IMR-90 (cell line): Measurements from ENCODE around the gene TBX15. TPM values are rescaled to one million over a fixed set of nuclear protein-coding genes. Genes with fewer than 3 reads are reported as not detected.

Source experiments
- ATAC-seq: fragments of 200-7000 bp; cut with Tn5 transposase; 2 replicates; pipeline ENCODE4 v1.9.1; 2020; ENCODE audit warnings: low read depth, mild to moderate bottlenecking, moderate library complexity
- BruUV-seq: library from RNA; stranded (reverse); fragments of 400-500 nt; replicated peaks from 2 replicates; lab custom pipeline; 2021; lab: Mats Ljungman, UMichigan
- CTCF ChIA-PET: fragments of 300-600 bp; formaldehyde crosslinking; extraction: SDS; loops from one replicate; lab custom pipeline; 2021; ENCODE audit warnings: antibody characterized with exemption; lab: Yijun Ruan, JAX
- POLR2A ChIA-PET: fragments of 300-600 bp; sonication (Branson Sonifier 250); formaldehyde crosslinking; loops from one replicate; lab custom pipeline; 2022; ENCODE audit warnings: antibody characterized with exemption; ENCODE audit not compliant: unreplicated experiment; lab: Charles Lee
- DNase-seq: peaks from one replicate; pipeline ENCODE4 v3.0.0; 2013
- H2AFZ ChIP-seq: replicated peaks from 2 replicates; pipeline ENCODE3; 2013; ENCODE audit warnings: low read length, mild to moderate bottlenecking; ENCODE audit not compliant: poor library complexity
- H2AK5ac ChIP-seq: 2 replicates; pipeline ENCODE4 v1.6.1; 2013; ENCODE audit warnings: low read depth, low read length, inconsistent platforms
- H2AK9ac ChIP-seq: replicated peaks from 2 replicates; pipeline ENCODE3; 2013; ENCODE audit warnings: mild to moderate bottlenecking, low read depth, low read length, moderate library complexity; ENCODE audit not compliant: poor library complexity
- H2BK120ac ChIP-seq: 2 replicates; pipeline ENCODE4 v1.6.1; 2013; ENCODE audit warnings: low read depth, low read length, inconsistent platforms
- H2BK15ac ChIP-seq: 3 replicates; pipeline ENCODE4 v1.6.1; 2013; ENCODE audit warnings: low read depth, low read length, inconsistent platforms
- H2BK20ac ChIP-seq: 2 replicates; pipeline ENCODE4 v1.6.1; 2013; ENCODE audit warnings: low read depth, mild to moderate bottlenecking, inconsistent platforms, low read length, moderate library complexity
- H2BK5ac ChIP-seq: 2 replicates; pipeline ENCODE4 v1.6.1; 2013; ENCODE audit warnings: mild to moderate bottlenecking, low read depth, low read length, inconsistent platforms; ENCODE audit not compliant: poor library complexity, severe bottlenecking
- H3K14ac ChIP-seq: replicated peaks from 2 replicates; pipeline ENCODE4 v1.6.1; 2013; ENCODE audit warnings: low read depth, low read length, inconsistent platforms
- H3K18ac ChIP-seq: 2 replicates; pipeline ENCODE4 v1.6.1; 2013; ENCODE audit warnings: low read depth, low read length, control low read depth
- H3K23ac ChIP-seq: 2 replicates; pipeline ENCODE4 v1.6.1; 2013; ENCODE audit warnings: low read depth, low read length, inconsistent platforms
- H3K27ac ChIP-seq: 2 replicates; pipeline ENCODE4 v1.5.1; 2013; ENCODE audit warnings: mild to moderate bottlenecking, control low read depth, low read length; ENCODE audit not compliant: insufficient read depth
- H3K27me3 ChIP-seq: 2 replicates; pipeline ENCODE4 v1.6.1; 2013; ENCODE audit warnings: low read length; ENCODE audit not compliant: control insufficient read depth, insufficient read depth
- H3K36me3 ChIP-seq: 2 replicates; pipeline ENCODE4 v1.6.1; 2013; ENCODE audit warnings: low read length, mixed read lengths; ENCODE audit not compliant: control insufficient read depth, insufficient read depth
- H3K4ac ChIP-seq: 2 replicates; pipeline ENCODE4 v1.6.1; 2013; ENCODE audit warnings: low read depth, low read length, inconsistent platforms
- H3K4me1 ChIP-seq: 2 replicates; pipeline ENCODE4 v1.6.1; 2013; ENCODE audit warnings: low read length, mixed read lengths; ENCODE audit not compliant: control insufficient read depth, insufficient read depth
- H3K4me2 ChIP-seq: 2 replicates; pipeline ENCODE4 v1.6.1; 2013; ENCODE audit warnings: low read depth, mild to moderate bottlenecking, control low read depth, low read length, moderate library complexity
- H3K4me3 ChIP-seq: 2 replicates; pipeline ENCODE4 v1.5.1; 2013; ENCODE audit warnings: low read depth, mild to moderate bottlenecking, control low read depth, low read length, moderate library complexity; ENCODE audit not compliant: insufficient read depth
- H3K56ac ChIP-seq: 2 replicates; pipeline ENCODE4 v1.6.1; 2013; ENCODE audit warnings: low read length, inconsistent platforms; ENCODE audit not compliant: insufficient read depth; ENCODE audit errors: extremely low read depth
- H3K79me1 ChIP-seq, 2 experiments: 2 replicates each; pipeline ENCODE4 v1.6.1; 2013; ENCODE audit warnings: low read length in 2 of 2, inconsistent platforms in 1 of 2, low read depth in 1 of 2
- H3K9ac ChIP-seq: 2 replicates; pipeline ENCODE4 v1.6.1; 2013; ENCODE audit warnings: low read depth, low read length, control low read depth
- H3K9me1 ChIP-seq: 2 replicates; pipeline ENCODE4 v1.6.1; 2013; ENCODE audit warnings: low read length, inconsistent platforms; ENCODE audit not compliant: insufficient read depth
- H3K9me3 ChIP-seq: 2 replicates; pipeline ENCODE4 v1.6.1; 2013; ENCODE audit warnings: low read length; ENCODE audit not compliant: control insufficient read depth, insufficient read depth
- H4K20me1 ChIP-seq: 2 replicates; pipeline ENCODE4 v1.6.1; 2013; ENCODE audit warnings: low read length, inconsistent platforms; ENCODE audit not compliant: insufficient read depth
- H4K5ac ChIP-seq: 2 replicates; pipeline ENCODE4 v1.6.1; 2013; ENCODE audit warnings: mild to moderate bottlenecking, low read depth, low read length, control low read depth
- H4K8ac ChIP-seq, 2 experiments: 2 replicates each; pipeline ENCODE4 v1.6.1; 2013; ENCODE audit warnings: low read depth in 2 of 2, low read length in 2 of 2, control low read depth in 1 of 2, inconsistent platforms in 1 of 2
- H4K91ac ChIP-seq: 2 replicates; pipeline ENCODE4 v1.6.1; 2013; ENCODE audit warnings: low read depth, low read length, inconsistent platforms; ENCODE audit not compliant: insufficient read depth
- BHLHE40 ChIP-seq: fragments of 150-350 bp; IDR thresholded peaks from 2 replicates; pipeline ENCODE4 v1.6.1; 2016; ENCODE audit warnings: mild to moderate bottlenecking, low read depth, low read length
- CEBPB ChIP-seq: IDR thresholded peaks from 2 replicates; pipeline ENCODE4 v1.6.1; 2012; ENCODE audit warnings: low read depth, low read length, improper control_type of control experiment
- CHD1 ChIP-seq: IDR thresholded peaks from 2 replicates; pipeline ENCODE4 v1.6.1; 2012; ENCODE audit warnings: low read depth, low read length, improper control_type of control experiment
- ELK1 ChIP-seq: fragments of 150-350 bp; IDR thresholded peaks from 2 replicates; pipeline ENCODE4 v1.6.1; 2016; ENCODE audit warnings: low read depth, mild to moderate bottlenecking, low read length, moderate library complexity, borderline replicate concordance
- FOS ChIP-seq: fragments of 150-350 bp; IDR thresholded peaks from 2 replicates; pipeline ENCODE4 v1.6.1; 2016; ENCODE audit warnings: low read depth, low read length
- MAFK ChIP-seq: IDR thresholded peaks from 2 replicates; pipeline ENCODE4 v1.6.1; 2012; ENCODE audit warnings: low read depth, low read length, improper control_type of control experiment
- MAZ ChIP-seq: IDR thresholded peaks from 2 replicates; pipeline ENCODE4 v1.6.1; 2012; ENCODE audit warnings: low read depth, mild to moderate bottlenecking, low read length, improper control_type of control experiment, moderate library complexity, borderline replicate concordance
- MXI1 ChIP-seq: IDR thresholded peaks from 2 replicates; pipeline ENCODE4 v1.6.1; 2012; ENCODE audit warnings: low read depth, mild to moderate bottlenecking, low read length, moderate library complexity, borderline replicate concordance
- NFE2L2 ChIP-seq: fragments of 150-350 bp; IDR thresholded peaks from 2 replicates; pipeline ENCODE4 v1.6.1; 2016; ENCODE audit warnings: low read depth, mild to moderate bottlenecking, low read length
- POLR2A ChIP-seq: IDR thresholded peaks from 2 replicates; pipeline ENCODE4 v1.6.1; 2012; ENCODE audit warnings: mild to moderate bottlenecking, low read depth, low read length
- RAD21 ChIP-seq: IDR thresholded peaks from 2 replicates; pipeline ENCODE4 v1.6.1; 2012; ENCODE audit warnings: low read length, improper control_type of control experiment
- RCOR1 ChIP-seq: IDR thresholded peaks from 2 replicates; pipeline ENCODE4 v1.6.1; 2012; ENCODE audit warnings: mild to moderate bottlenecking, low read length, improper control_type of control experiment; ENCODE audit not compliant: insufficient replicate concordance
- RFX5 ChIP-seq: IDR thresholded peaks from 2 replicates; pipeline ENCODE4 v1.8.0; 2012; ENCODE audit warnings: low read depth, mild to moderate bottlenecking, low read length, moderate library complexity
- SMC3 ChIP-seq: fragments of 150-350 bp; IDR thresholded peaks from 2 replicates; pipeline ENCODE4 v1.6.1; 2016; ENCODE audit warnings: low read depth, mild to moderate bottlenecking, antibody characterized with exemption, low read length, moderate library complexity
- WGBS, 2 experiments: methylation state at CpG; one replicate each; pipeline versions ENCODE4 v1.1.5 to v1.1.7; 2013; ENCODE audit warnings: missing lambda C conversion rate in 2 of 2; ENCODE audit not compliant: insufficient read length in 1 of 2; ENCODE audit errors: extremely low coverage in 2 of 2; 5-methylcytosine and 5-hydroxymethylcytosine counted together
- dilution Hi-C: fragments of 300-500 bp; cut with HindIII; formaldehyde crosslinking; loops from one replicate; pipeline ENCODE4 v1.14.3; 2018; ENCODE audit warnings: low sequenced_read_pairs; ENCODE audit not compliant: unreplicated experiment
- in situ Hi-C: fragments of 300-500 bp; cut with MboI; formaldehyde crosslinking; loops from 3 replicates; pipeline ENCODE4 v1.14.3; 2019; ENCODE audit warnings: low sequenced_read_pairs, inconsistent platforms, mixed read lengths
- intact Hi-C: fragments of 100-400 bp; cut with micrococcal nuclease; formaldehyde crosslinking; loops from 2 replicates; pipeline ENCODE4 v1.10.0; 2022
- polyA plus RNA-seq, 3 experiments: library from polyadenylated mRNA; depleted of rRNA; stranded (reverse); fragments of >200 nt; gene quantifications; 2 replicates each; pipeline ENCODE4 v1.2.3, GENCODE V29; 2012; ENCODE audit warnings: low replicate concordance in 1 of 3
- total RNA-seq: library from RNA; depleted of rRNA; stranded (reverse); fragments of >200 nt; gene quantifications from 2 replicates; pipeline ENCODE4 v1.2.3, GENCODE V29; 2012
- TF ChIP-seq, protein P1 (sequence below): fragments of 150-350 bp; IDR thresholded peaks from 2 replicates; pipeline ENCODE4 v1.6.1; 2017; ENCODE audit warnings: mild to moderate bottlenecking, antibody characterized with exemption, low read length, low read depth
- TF ChIP-seq, protein P2 (sequence below): conservative IDR thresholded peaks from 2 replicates; pipeline ENCODE4 v1.5.1; 2012; ENCODE audit warnings: mild to moderate bottlenecking, low read depth, low read length, improper control_type of control experiment

The TBX15 gene
- total and polyA plus RNA-seq, 2 of the 4 experiments (the other 2 are of a cell fraction): not detected

DNA sequence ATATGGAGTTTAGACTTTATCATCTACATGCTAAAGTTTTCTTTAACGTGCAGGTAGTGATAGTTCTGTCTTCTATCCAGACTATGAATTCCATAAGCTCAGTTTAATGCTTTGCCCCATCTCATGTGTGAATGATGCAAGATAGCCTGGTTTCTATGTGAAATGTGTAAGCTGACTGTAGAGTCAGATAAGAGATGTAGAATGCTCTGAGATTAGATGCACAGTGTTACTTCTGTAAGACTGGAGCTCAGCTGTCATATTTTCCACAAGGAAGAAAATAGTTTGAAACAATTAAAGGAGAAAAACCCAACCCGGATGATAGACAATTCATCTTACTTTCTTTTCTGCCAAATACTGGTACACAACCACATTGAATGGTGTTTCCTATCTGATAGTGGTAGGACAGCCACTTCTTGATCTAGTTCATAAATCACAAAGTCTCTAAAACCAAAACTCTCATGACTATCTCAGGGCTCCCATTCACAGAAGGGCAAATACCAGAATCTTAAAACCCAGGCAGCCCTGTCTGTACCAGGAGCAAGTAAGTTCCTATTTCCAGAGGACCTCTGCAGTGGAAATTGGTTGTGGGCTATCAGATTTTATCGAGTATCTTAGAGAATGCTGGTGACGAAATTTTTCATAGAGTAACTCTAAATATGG lies 50.6 kb downstream of the TBX15 start:
- H3K4me2 ChIP-seq: no peak overlapping the region
- H4K91ac ChIP-seq: no peak overlapping the region
- no peaks in the 10 kb centered on the region for H3K9me3 ChIP-seq
- H3K27ac ChIP-seq: no peak overlapping the region
- ChIA-PET POLR2A (no interaction called here), CTCF (no interaction called here)
- no peaks in the 10 kb centered on the region for H3K36me3 ChIP-seq
- no peak overlapping the region for H4K8ac ChIP-seq
- H2BK120ac ChIP-seq: no peak overlapping the region
- H2AK5ac ChIP-seq: no peak overlapping the region
- ATAC-seq (no peak), DNase-seq (no peak)
- H3K9ac ChIP-seq: no peak overlapping the region
- in situ Hi-C loops: no loop called here
- BruUV-seq: no TSS peak
- H4K5ac ChIP-seq: no peak overlapping the region
- no peak overlapping the region for H2BK15ac ChIP-seq
- no CpG with 5 or more reads among the region's 4 CpGs for WGBS, 2 experiments
- TF ChIP-seq MAFK (no peak), CHD1 (no peak), ELK1 (no peak), FOS (no peak), CEBPB (no peak), MAZ (no peak), RCOR1 (no peak), SMC3 (no peak), RFX5 (no peak), RAD21 (no peak), NFE2L2 (no peak), BHLHE40 (no peak), MXI1 (no peak), POLR2A (no peak)
- TF ChIP-seq, protein P1, sequence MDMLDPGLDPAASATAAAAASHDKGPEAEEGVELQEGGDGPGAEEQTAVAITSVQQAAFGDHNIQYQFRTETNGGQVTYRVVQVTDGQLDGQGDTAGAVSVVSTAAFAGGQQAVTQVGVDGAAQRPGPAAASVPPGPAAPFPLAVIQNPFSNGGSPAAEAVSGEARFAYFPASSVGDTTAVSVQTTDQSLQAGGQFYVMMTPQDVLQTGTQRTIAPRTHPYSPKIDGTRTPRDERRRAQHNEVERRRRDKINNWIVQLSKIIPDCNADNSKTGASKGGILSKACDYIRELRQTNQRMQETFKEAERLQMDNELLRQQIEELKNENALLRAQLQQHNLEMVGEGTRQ: no peak
- TF ChIP-seq, protein P2, sequence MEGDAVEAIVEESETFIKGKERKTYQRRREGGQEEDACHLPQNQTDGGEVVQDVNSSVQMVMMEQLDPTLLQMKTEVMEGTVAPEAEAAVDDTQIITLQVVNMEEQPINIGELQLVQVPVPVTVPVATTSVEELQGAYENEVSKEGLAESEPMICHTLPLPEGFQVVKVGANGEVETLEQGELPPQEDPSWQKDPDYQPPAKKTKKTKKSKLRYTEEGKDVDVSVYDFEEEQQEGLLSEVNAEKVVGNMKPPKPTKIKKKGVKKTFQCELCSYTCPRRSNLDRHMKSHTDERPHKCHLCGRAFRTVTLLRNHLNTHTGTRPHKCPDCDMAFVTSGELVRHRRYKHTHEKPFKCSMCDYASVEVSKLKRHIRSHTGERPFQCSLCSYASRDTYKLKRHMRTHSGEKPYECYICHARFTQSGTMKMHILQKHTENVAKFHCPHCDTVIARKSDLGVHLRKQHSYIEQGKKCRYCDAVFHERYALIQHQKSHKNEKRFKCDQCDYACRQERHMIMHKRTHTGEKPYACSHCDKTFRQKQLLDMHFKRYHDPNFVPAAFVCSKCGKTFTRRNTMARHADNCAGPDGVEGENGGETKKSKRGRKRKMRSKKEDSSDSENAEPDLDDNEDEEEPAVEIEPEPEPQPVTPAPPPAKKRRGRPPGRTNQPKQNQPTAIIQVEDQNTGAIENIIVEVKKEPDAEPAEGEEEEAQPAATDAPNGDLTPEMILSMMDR: no peak
- no peak overlapping the region for H3K4me3 ChIP-seq
- H3K4me1 ChIP-seq: no peaks in the 10 kb centered on the region
- no peak overlapping the region for H2BK5ac ChIP-seq
- H3K9me1 ChIP-seq: no peaks in the 10 kb centered on the region
- H2AK9ac ChIP-seq: no peak overlapping the region
- H3K79me1 ChIP-seq: no peaks in the 10 kb centered on the region
- H3K56ac ChIP-seq: no peak overlapping the region
- no peak overlapping the region for H3K4ac ChIP-seq
- H3K18ac ChIP-seq: no peak overlapping the region
- dilution Hi-C loops: no loop called here
- H3K23ac ChIP-seq: no peak overlapping the region
- H2BK20ac ChIP-seq: no peak overlapping the region
- intact Hi-C loops: no loop called here
- no peaks in the 10 kb centered on the region for H4K20me1 ChIP-seq
- H3K14ac ChIP-seq: no peak overlapping the region
- no peaks in the 10 kb centered on the region for H3K27me3 ChIP-seq
- H2AFZ ChIP-seq: no peak overlapping the region
